IMR-90 (cell line): Measurements from ENCODE around the gene FMO5. TPM values are rescaled to one million over a fixed set of nuclear protein-coding genes. Genes with fewer than 3 reads are reported as not detected.

Experiments
- ATAC-seq: fragments of 200-7000 bp; cut with Tn5 transposase; 2 replicates; pipeline ENCODE4 v1.9.1; 2020; ENCODE audit warnings: low read depth, mild to moderate bottlenecking, moderate library complexity
- BruUV-seq: library from RNA; stranded (reverse); fragments of 400-500 nt; replicated peaks from 2 replicates; lab custom pipeline; 2021; lab: Mats Ljungman, UMichigan
- CTCF ChIA-PET: fragments of 300-600 bp; formaldehyde crosslinking; extraction: SDS; loops from one replicate; lab custom pipeline; 2021; ENCODE audit warnings: antibody characterized with exemption; lab: Yijun Ruan, JAX
- POLR2A ChIA-PET: fragments of 300-600 bp; sonication (Branson Sonifier 250); formaldehyde crosslinking; loops from one replicate; lab custom pipeline; 2022; ENCODE audit warnings: antibody characterized with exemption; ENCODE audit not compliant: unreplicated experiment; lab: Charles Lee
- DNase-seq: peaks from one replicate; pipeline ENCODE4 v3.0.0; 2013
- H2AFZ ChIP-seq: replicated peaks from 2 replicates; pipeline ENCODE3; 2013; ENCODE audit warnings: low read length, mild to moderate bottlenecking; ENCODE audit not compliant: poor library complexity
- H2AK5ac ChIP-seq: 2 replicates; pipeline ENCODE4 v1.6.1; 2013; ENCODE audit warnings: low read depth, low read length, inconsistent platforms
- H2AK9ac ChIP-seq: replicated peaks from 2 replicates; pipeline ENCODE3; 2013; ENCODE audit warnings: mild to moderate bottlenecking, low read depth, low read length, moderate library complexity; ENCODE audit not compliant: poor library complexity
- H2BK120ac ChIP-seq: 2 replicates; pipeline ENCODE4 v1.6.1; 2013; ENCODE audit warnings: low read depth, low read length, inconsistent platforms
- H2BK15ac ChIP-seq: 3 replicates; pipeline ENCODE4 v1.6.1; 2013; ENCODE audit warnings: low read depth, low read length, inconsistent platforms
- H2BK20ac ChIP-seq: 2 replicates; pipeline ENCODE4 v1.6.1; 2013; ENCODE audit warnings: low read depth, mild to moderate bottlenecking, inconsistent platforms, low read length, moderate library complexity
- H2BK5ac ChIP-seq: 2 replicates; pipeline ENCODE4 v1.6.1; 2013; ENCODE audit warnings: mild to moderate bottlenecking, low read depth, low read length, inconsistent platforms; ENCODE audit not compliant: poor library complexity, severe bottlenecking
- H3K14ac ChIP-seq: replicated peaks from 2 replicates; pipeline ENCODE4 v1.6.1; 2013; ENCODE audit warnings: low read depth, low read length, inconsistent platforms
- H3K18ac ChIP-seq: 2 replicates; pipeline ENCODE4 v1.6.1; 2013; ENCODE audit warnings: low read depth, low read length, control low read depth
- H3K23ac ChIP-seq: 2 replicates; pipeline ENCODE4 v1.6.1; 2013; ENCODE audit warnings: low read depth, low read length, inconsistent platforms
- H3K27ac ChIP-seq: 2 replicates; pipeline ENCODE4 v1.5.1; 2013; ENCODE audit warnings: mild to moderate bottlenecking, control low read depth, low read length; ENCODE audit not compliant: insufficient read depth
- H3K27me3 ChIP-seq: 2 replicates; pipeline ENCODE4 v1.6.1; 2013; ENCODE audit warnings: low read length; ENCODE audit not compliant: control insufficient read depth, insufficient read depth
- H3K36me3 ChIP-seq: 2 replicates; pipeline ENCODE4 v1.6.1; 2013; ENCODE audit warnings: low read length, mixed read lengths; ENCODE audit not compliant: control insufficient read depth, insufficient read depth
- H3K4ac ChIP-seq: 2 replicates; pipeline ENCODE4 v1.6.1; 2013; ENCODE audit warnings: low read depth, low read length, inconsistent platforms
- H3K4me1 ChIP-seq: 2 replicates; pipeline ENCODE4 v1.6.1; 2013; ENCODE audit warnings: low read length, mixed read lengths; ENCODE audit not compliant: control insufficient read depth, insufficient read depth
- H3K4me2 ChIP-seq: 2 replicates; pipeline ENCODE4 v1.6.1; 2013; ENCODE audit warnings: low read depth, mild to moderate bottlenecking, control low read depth, low read length, moderate library complexity
- H3K4me3 ChIP-seq: 2 replicates; pipeline ENCODE4 v1.5.1; 2013; ENCODE audit warnings: low read depth, mild to moderate bottlenecking, control low read depth, low read length, moderate library complexity; ENCODE audit not compliant: insufficient read depth
- H3K56ac ChIP-seq: 2 replicates; pipeline ENCODE4 v1.6.1; 2013; ENCODE audit warnings: low read length, inconsistent platforms; ENCODE audit not compliant: insufficient read depth; ENCODE audit errors: extremely low read depth
- H3K79me1 ChIP-seq, 2 experiments: 2 replicates each; pipeline ENCODE4 v1.6.1; 2013; ENCODE audit warnings: low read length in 2 of 2, inconsistent platforms in 1 of 2, low read depth in 1 of 2
- H3K9ac ChIP-seq: 2 replicates; pipeline ENCODE4 v1.6.1; 2013; ENCODE audit warnings: low read depth, low read length, control low read depth
- H3K9me1 ChIP-seq: 2 replicates; pipeline ENCODE4 v1.6.1; 2013; ENCODE audit warnings: low read length, inconsistent platforms; ENCODE audit not compliant: insufficient read depth
- H3K9me3 ChIP-seq: 2 replicates; pipeline ENCODE4 v1.6.1; 2013; ENCODE audit warnings: low read length; ENCODE audit not compliant: control insufficient read depth, insufficient read depth
- H4K20me1 ChIP-seq: 2 replicates; pipeline ENCODE4 v1.6.1; 2013; ENCODE audit warnings: low read length, inconsistent platforms; ENCODE audit not compliant: insufficient read depth
- H4K5ac ChIP-seq: 2 replicates; pipeline ENCODE4 v1.6.1; 2013; ENCODE audit warnings: mild to moderate bottlenecking, low read depth, low read length, control low read depth
- H4K8ac ChIP-seq, 2 experiments: 2 replicates each; pipeline ENCODE4 v1.6.1; 2013; ENCODE audit warnings: low read depth in 2 of 2, low read length in 2 of 2, control low read depth in 1 of 2, inconsistent platforms in 1 of 2
- H4K91ac ChIP-seq: 2 replicates; pipeline ENCODE4 v1.6.1; 2013; ENCODE audit warnings: low read depth, low read length, inconsistent platforms; ENCODE audit not compliant: insufficient read depth
- BHLHE40 ChIP-seq: fragments of 150-350 bp; IDR thresholded peaks from 2 replicates; pipeline ENCODE4 v1.6.1; 2016; ENCODE audit warnings: mild to moderate bottlenecking, low read depth, low read length
- CEBPB ChIP-seq: IDR thresholded peaks from 2 replicates; pipeline ENCODE4 v1.6.1; 2012; ENCODE audit warnings: low read depth, low read length, improper control_type of control experiment
- CHD1 ChIP-seq: IDR thresholded peaks from 2 replicates; pipeline ENCODE4 v1.6.1; 2012; ENCODE audit warnings: low read depth, low read length, improper control_type of control experiment
- ELK1 ChIP-seq: fragments of 150-350 bp; IDR thresholded peaks from 2 replicates; pipeline ENCODE4 v1.6.1; 2016; ENCODE audit warnings: low read depth, mild to moderate bottlenecking, low read length, moderate library complexity, borderline replicate concordance
- FOS ChIP-seq: fragments of 150-350 bp; IDR thresholded peaks from 2 replicates; pipeline ENCODE4 v1.6.1; 2016; ENCODE audit warnings: low read depth, low read length
- MAFK ChIP-seq: IDR thresholded peaks from 2 replicates; pipeline ENCODE4 v1.6.1; 2012; ENCODE audit warnings: low read depth, low read length, improper control_type of control experiment
- MAZ ChIP-seq: IDR thresholded peaks from 2 replicates; pipeline ENCODE4 v1.6.1; 2012; ENCODE audit warnings: low read depth, mild to moderate bottlenecking, low read length, improper control_type of control experiment, moderate library complexity, borderline replicate concordance
- MXI1 ChIP-seq: IDR thresholded peaks from 2 replicates; pipeline ENCODE4 v1.6.1; 2012; ENCODE audit warnings: low read depth, mild to moderate bottlenecking, low read length, moderate library complexity, borderline replicate concordance
- NFE2L2 ChIP-seq: fragments of 150-350 bp; IDR thresholded peaks from 2 replicates; pipeline ENCODE4 v1.6.1; 2016; ENCODE audit warnings: low read depth, mild to moderate bottlenecking, low read length
- POLR2A ChIP-seq: IDR thresholded peaks from 2 replicates; pipeline ENCODE4 v1.6.1; 2012; ENCODE audit warnings: mild to moderate bottlenecking, low read depth, low read length
- RAD21 ChIP-seq: IDR thresholded peaks from 2 replicates; pipeline ENCODE4 v1.6.1; 2012; ENCODE audit warnings: low read length, improper control_type of control experiment
- RCOR1 ChIP-seq: IDR thresholded peaks from 2 replicates; pipeline ENCODE4 v1.6.1; 2012; ENCODE audit warnings: mild to moderate bottlenecking, low read length, improper control_type of control experiment; ENCODE audit not compliant: insufficient replicate concordance
- RFX5 ChIP-seq: IDR thresholded peaks from 2 replicates; pipeline ENCODE4 v1.8.0; 2012; ENCODE audit warnings: low read depth, mild to moderate bottlenecking, low read length, moderate library complexity
- SMC3 ChIP-seq: fragments of 150-350 bp; IDR thresholded peaks from 2 replicates; pipeline ENCODE4 v1.6.1; 2016; ENCODE audit warnings: low read depth, mild to moderate bottlenecking, antibody characterized with exemption, low read length, moderate library complexity
- WGBS, 2 experiments: methylation state at CpG; one replicate each; pipeline versions ENCODE4 v1.1.5 to v1.1.7; 2013; ENCODE audit warnings: missing lambda C conversion rate in 2 of 2; ENCODE audit not compliant: insufficient read length in 1 of 2; ENCODE audit errors: extremely low coverage in 2 of 2; 5-methylcytosine and 5-hydroxymethylcytosine counted together
- dilution Hi-C: fragments of 300-500 bp; cut with HindIII; formaldehyde crosslinking; loops from one replicate; pipeline ENCODE4 v1.14.3; 2018; ENCODE audit warnings: low sequenced_read_pairs; ENCODE audit not compliant: unreplicated experiment
- in situ Hi-C: fragments of 300-500 bp; cut with MboI; formaldehyde crosslinking; loops from 3 replicates; pipeline ENCODE4 v1.14.3; 2019; ENCODE audit warnings: low sequenced_read_pairs, inconsistent platforms, mixed read lengths
- intact Hi-C: fragments of 100-400 bp; cut with micrococcal nuclease; formaldehyde crosslinking; loops from 2 replicates; pipeline ENCODE4 v1.10.0; 2022
- polyA plus RNA-seq, 3 experiments: library from polyadenylated mRNA; depleted of rRNA; stranded (reverse); fragments of >200 nt; gene quantifications; 2 replicates each; pipeline ENCODE4 v1.2.3, GENCODE V29; 2012; ENCODE audit warnings: low replicate concordance in 1 of 3
- total RNA-seq: library from RNA; depleted of rRNA; stranded (reverse); fragments of >200 nt; gene quantifications from 2 replicates; pipeline ENCODE4 v1.2.3, GENCODE V29; 2012
- TF ChIP-seq, protein P1 (sequence below): conservative IDR thresholded peaks from 2 replicates; pipeline ENCODE4 v1.5.1; 2012; ENCODE audit warnings: mild to moderate bottlenecking, low read depth, low read length, improper control_type of control experiment
- TF ChIP-seq, protein P2 (sequence below): fragments of 150-350 bp; IDR thresholded peaks from 2 replicates; pipeline ENCODE4 v1.6.1; 2017; ENCODE audit warnings: mild to moderate bottlenecking, antibody characterized with exemption, low read length, low read depth

FMO5 gene
- total and polyA plus RNA-seq, 2 of the 4 experiments (the other 2 are of a cell fraction): 0.36 to 0.51 TPM

DNA sequence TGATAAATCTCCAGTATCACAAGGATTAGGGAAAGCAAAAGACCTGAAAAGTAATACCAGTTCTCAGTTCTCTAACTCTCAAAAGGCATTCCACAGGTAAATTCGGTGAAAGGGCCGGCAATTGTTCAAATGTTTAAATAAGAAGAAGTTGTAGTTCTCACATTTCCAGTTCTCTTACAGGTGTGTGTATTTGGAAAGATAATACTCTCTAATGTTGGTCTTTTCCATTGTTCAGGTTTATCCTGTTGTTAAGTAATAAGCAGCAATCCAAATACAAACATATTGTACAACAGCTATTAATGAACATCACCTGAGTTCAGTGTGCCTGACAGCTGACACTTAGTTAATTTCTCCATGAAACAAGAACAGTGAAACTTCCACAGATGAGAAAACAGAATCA is 39.7 kb downstream of the FMO5 start:
- Histone ChIP-seq H3K4ac (no peak overlapping the region), H3K18ac (no peak overlapping the region), H3K79me1 (no peaks in the 10 kb centered on the region), H2BK5ac (no peak overlapping the region), H3K9me1 (no peaks in the 10 kb centered on the region), H3K23ac (no peak overlapping the region), H3K4me3 (no peak overlapping the region), H3K27ac (no peak overlapping the region), H3K9me3 (no peaks in the 10 kb centered on the region), H3K9ac (no peak overlapping the region), H4K8ac (no peak overlapping the region), H3K14ac (no peak overlapping the region), H3K4me2 (no peak overlapping the region), H2BK15ac (no peak overlapping the region), H2AK9ac (no peak overlapping the region), H2BK20ac (no peak overlapping the region), H3K56ac (no peak overlapping the region), H3K36me3 (no peaks in the 10 kb centered on the region), H4K20me1 (no peaks in the 10 kb centered on the region), H3K27me3 (no peaks in the 10 kb centered on the region), H2AK5ac (no peak overlapping the region), H2BK120ac (no peak overlapping the region), H2AFZ (no peak overlapping the region), H3K4me1 (no peaks in the 10 kb centered on the region), H4K5ac (no peak overlapping the region), H4K91ac (no peak overlapping the region)
- ChIA-PET CTCF (interaction anchor here (0.8 to 1.4 kb wide), 2 partner anchors 12 to 57 kb away, joined by 3 read pairs; partner anchors contain the start of gene CHD1L), POLR2A (no interaction called here)
- ATAC-seq (no peak), DNase-seq (no peak)
- in situ Hi-C loops (no loop called here), intact Hi-C loops (no loop called here), dilution Hi-C loops (no loop called here)
- no TSS peak for BruUV-seq
- no peak for TF ChIP-seq POLR2A
- TF ChIP-seq MXI1: no peak
- TF ChIP-seq, protein P1, sequence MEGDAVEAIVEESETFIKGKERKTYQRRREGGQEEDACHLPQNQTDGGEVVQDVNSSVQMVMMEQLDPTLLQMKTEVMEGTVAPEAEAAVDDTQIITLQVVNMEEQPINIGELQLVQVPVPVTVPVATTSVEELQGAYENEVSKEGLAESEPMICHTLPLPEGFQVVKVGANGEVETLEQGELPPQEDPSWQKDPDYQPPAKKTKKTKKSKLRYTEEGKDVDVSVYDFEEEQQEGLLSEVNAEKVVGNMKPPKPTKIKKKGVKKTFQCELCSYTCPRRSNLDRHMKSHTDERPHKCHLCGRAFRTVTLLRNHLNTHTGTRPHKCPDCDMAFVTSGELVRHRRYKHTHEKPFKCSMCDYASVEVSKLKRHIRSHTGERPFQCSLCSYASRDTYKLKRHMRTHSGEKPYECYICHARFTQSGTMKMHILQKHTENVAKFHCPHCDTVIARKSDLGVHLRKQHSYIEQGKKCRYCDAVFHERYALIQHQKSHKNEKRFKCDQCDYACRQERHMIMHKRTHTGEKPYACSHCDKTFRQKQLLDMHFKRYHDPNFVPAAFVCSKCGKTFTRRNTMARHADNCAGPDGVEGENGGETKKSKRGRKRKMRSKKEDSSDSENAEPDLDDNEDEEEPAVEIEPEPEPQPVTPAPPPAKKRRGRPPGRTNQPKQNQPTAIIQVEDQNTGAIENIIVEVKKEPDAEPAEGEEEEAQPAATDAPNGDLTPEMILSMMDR: no peak
- TF ChIP-seq RFX5: no peak
- TF ChIP-seq MAZ: no peak
- TF ChIP-seq RAD21: no peak
- no peak for TF ChIP-seq SMC3
- TF ChIP-seq RCOR1: no peak
- TF ChIP-seq BHLHE40: no peak
- TF ChIP-seq CEBPB: no peak
- no peak for TF ChIP-seq NFE2L2
- no peak for TF ChIP-seq CHD1
- TF ChIP-seq, protein P2, sequence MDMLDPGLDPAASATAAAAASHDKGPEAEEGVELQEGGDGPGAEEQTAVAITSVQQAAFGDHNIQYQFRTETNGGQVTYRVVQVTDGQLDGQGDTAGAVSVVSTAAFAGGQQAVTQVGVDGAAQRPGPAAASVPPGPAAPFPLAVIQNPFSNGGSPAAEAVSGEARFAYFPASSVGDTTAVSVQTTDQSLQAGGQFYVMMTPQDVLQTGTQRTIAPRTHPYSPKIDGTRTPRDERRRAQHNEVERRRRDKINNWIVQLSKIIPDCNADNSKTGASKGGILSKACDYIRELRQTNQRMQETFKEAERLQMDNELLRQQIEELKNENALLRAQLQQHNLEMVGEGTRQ: no peak
- no peak for TF ChIP-seq FOS
- no peak for TF ChIP-seq MAFK
- TF ChIP-seq ELK1: no peak
- WGBS, 2 experiments: no CpG with 5 or more reads among the region's 2 CpGs
